H1 (cell line): ENCODE measurements around the gene TMEM114. TPM values are rescaled to one million over a fixed set of nuclear protein-coding genes. Genes with fewer than 3 reads are reported as not detected.

Experiments used
- ATF3 ChIP-seq: IDR thresholded peaks from 2 replicates; pipeline ENCODE4 v1.6.1; 2011; ENCODE audit warnings: low read depth, mild to moderate bottlenecking, low read length; ENCODE audit not compliant: insufficient read depth
- CTBP2 ChIP-seq: IDR thresholded peaks from 2 replicates; pipeline ENCODE4 v1.7.0; 2011; ENCODE audit warnings: borderline replicate concordance, mild to moderate bottlenecking, moderate library complexity, mixed read lengths, low read length; ENCODE audit not compliant: insufficient read depth, insufficient read length
- MAFK ChIP-seq: IDR thresholded peaks from 2 replicates; pipeline ENCODE4 v1.6.1; 2012; ENCODE audit warnings: low read depth, mild to moderate bottlenecking, improper control_type of control experiment, low read length
- NRF1 ChIP-seq: IDR thresholded peaks from 2 replicates; pipeline ENCODE4 v1.6.1; 2011; ENCODE audit warnings: mild to moderate bottlenecking, low read depth, low read length, improper control_type of control experiment
- PHF8 ChIP-seq: fragments of 200-600 bp; sonication (generic); conservative IDR thresholded peaks from 2 replicates; pipeline ENCODE4 v1.7.1; 2012; ENCODE audit warnings: low read depth, mild to moderate bottlenecking, inconsistent platforms, low read length, moderate library complexity
- POLR2A ChIP-seq, 2 experiments: IDR thresholded peaks; 1 replicate in 1 of 2; 2 replicates in 1 of 2; pipeline ENCODE4 v1.6.1; 2011; ENCODE audit warnings: low read depth in 2 of 2, low read length in 2 of 2, mild to moderate bottlenecking in 2 of 2; ENCODE audit errors: control extremely low read depth in 1 of 2
- POLR2AphosphoS5 ChIP-seq: IDR thresholded peaks from 2 replicates; pipeline ENCODE4 v1.6.1; 2011; ENCODE audit warnings: low read depth, low read length
- POU5F1 ChIP-seq: IDR thresholded peaks from 2 replicates; pipeline ENCODE4 v1.6.1; 2011; ENCODE audit warnings: low read depth, mild to moderate bottlenecking, low read length, moderate library complexity
- SAP30 ChIP-seq: fragments of 300-600 bp; sonication (generic); IDR thresholded peaks from 2 replicates; pipeline ENCODE4 v1.7.1; 2012; ENCODE audit warnings: low read length, moderate library complexity, mild to moderate bottlenecking, inconsistent platforms; ENCODE audit not compliant: insufficient read depth, insufficient replicate concordance
- TBP ChIP-seq: IDR thresholded peaks from 2 replicates; pipeline ENCODE4 v1.6.1; 2011; ENCODE audit warnings: low read depth, low read length, improper control_type of control experiment
- USF2 ChIP-seq: IDR thresholded peaks from 2 replicates; pipeline ENCODE4 v1.6.1; 2011; ENCODE audit warnings: low read length, improper control_type of control experiment
- polyA plus RNA-seq, 7 experiments: library from polyadenylated mRNA; depleted of rRNA in 3 of 7; stranded (reverse) in 5 of 7; unstranded in 2 of 7; fragments of >200 nt in 5 of 7; fragments of 200-250 nt in 2 of 7; gene quantifications; 1 replicate in 5 of 7; 2 replicates in 1 of 7; 4 replicates in 1 of 7; pipeline versions ENCODE4 v1.2.1 to v1.2.3, GENCODE V29; 2011 to 2013; ENCODE audit warnings: missing spikeins in 2 of 7, mixed read lengths in 2 of 7
- total RNA-seq: library from RNA; stranded (reverse); fragmentation: NEBNext Ultra II Directional; extraction: Animal tissue kit (Norgen Biotek cat#: 25700); gene quantifications from 2 replicates; pipeline ENCODE4 v1.2.1, GENCODE V29; 2021

The TMEM114 gene
- total and polyA plus RNA-seq, 2 of the 8 experiments (the other 6 are each of a cell fraction or from before 2014, with no cell fraction given) = 1.6 to 2.9 TPM

GRCh38 chr16:8634991-8635736 is 44.9 kb upstream of the TMEM114 start (continued):
- TF ChIP-seq MAFK (peak; percentile 67), POU5F1 (no peak), NRF1 (no peak), USF2 (no peak), CTBP2 (no peak), SAP30 (no peak), POLR2A (IDR thresholded peaks at IDR 0.05; ENCODE audit: control extremely low read depth in 1 of 2, low read depth in 2 of 2, low read length in 2 of 2) (no peak), POLR2AphosphoS5 (no peak), TBP (no peak), PHF8 (no peak), ATF3 (0 out of 2 replicates have a peak, but pooled peaks have one; percentile 43)
